HG03066 (cell line): ENCODE results near the gene PHF5A.
"Not testable (repeated sequence)": the region's sequence is repeated elsewhere in the genome, so short reads cannot be mapped to it uniquely, and the experiment has no call there.

Experiments used
- ATAC-seq: cut with Tn5 transposase; IDR thresholded peaks from one replicate; pipeline ENCODE4 v1.9.1; 2021; ENCODE audit warnings: low read depth; ENCODE audit not compliant: unreplicated experiment

Gene PHF5A

GRCh38 chr22:41458161-41458728, 10.2 kb downstream of the PHF5A start:
- ATAC-seq: no peak

- peak; percentile 52 for ATAC-seq
These were observed 20.2 kb downstream of the PHF5A start for GRCh38 chr22:41448189-41448808.

GRCh38 chr22:41447435-41448188, 20.9 kb downstream of the PHF5A start:
- no peak for ATAC-seq

- no peak for ATAC-seq
These were observed 21.7 kb downstream of the PHF5A start, which contains the start of gene TOB2 for GRCh38 chr22:41446639-41447434. TOB2 (minus strand) TSS chr22:41446801; CDS start chr22:41437345, 9,456 bp downstream.

GRCh38 chr22:41446057-41446501, 22.4 kb downstream of the PHF5A start:
- no peak for ATAC-seq

- no peak for ATAC-seq
These were observed 23.1 kb downstream of the PHF5A start for GRCh38 chr22:41445129-41446056.

- ATAC-seq: no peak
These were observed 23.9 kb downstream of the PHF5A start for GRCh38 chr22:41444360-41445128.

GRCh38 chr22:41442240-41442792, 26.2 kb downstream of the PHF5A start:
- no peak for ATAC-seq

GRCh38 chr22:41440511-41440910, 28.0 kb downstream of the PHF5A start:
- not testable (repeated sequence) for ATAC-seq

GRCh38 chr22:41437198-41437597, 31.3 kb downstream of the PHF5A start:
- ATAC-seq: no peak

- no peak for ATAC-seq
These were observed 32.0 kb downstream of the PHF5A start for GRCh38 chr22:41436322-41437113.

- no peak for ATAC-seq
These were observed 32.9 kb downstream of the PHF5A start for GRCh38 chr22:41435560-41435959.

GRCh38 chr22:41434361-41435003, 34.0 kb downstream of the PHF5A start:
- ATAC-seq: not testable (repeated sequence)

- not testable (repeated sequence) for ATAC-seq
These were observed 35.0 kb downstream of the PHF5A start for GRCh38 chr22:41433480-41433879.

GRCh38 chr22:41431656-41432055, 36.8 kb downstream of the PHF5A start:
- no peak for ATAC-seq

GRCh38 chr22:41429951-41430332, 38.5 kb downstream of the PHF5A start:
- no peak for ATAC-seq

- ATAC-seq: no peak
These were observed 39.1 kb downstream of the PHF5A start for GRCh38 chr22:41429232-41429950.
